K562 treated with DMSO at 1 percent for 48 hours (cell line): Measurements from ENCODE around the gene ABHD17B. TPM values are rescaled to one million over a fixed set of nuclear protein-coding genes. Genes with fewer than 3 reads are reported as not detected.

Source experiments
- total RNA-seq: library from RNA; unstranded; fragments of 300-600 nt; gene quantifications from 2 replicates; pipeline ENCODE4 v1.2.3, GENCODE V29; 2022; ENCODE audit warnings: low replicate concordance; ENCODE audit errors: extremely low read depth

Gene ABHD17B
- total RNA-seq = not detected in 2 replicates

DNA sequence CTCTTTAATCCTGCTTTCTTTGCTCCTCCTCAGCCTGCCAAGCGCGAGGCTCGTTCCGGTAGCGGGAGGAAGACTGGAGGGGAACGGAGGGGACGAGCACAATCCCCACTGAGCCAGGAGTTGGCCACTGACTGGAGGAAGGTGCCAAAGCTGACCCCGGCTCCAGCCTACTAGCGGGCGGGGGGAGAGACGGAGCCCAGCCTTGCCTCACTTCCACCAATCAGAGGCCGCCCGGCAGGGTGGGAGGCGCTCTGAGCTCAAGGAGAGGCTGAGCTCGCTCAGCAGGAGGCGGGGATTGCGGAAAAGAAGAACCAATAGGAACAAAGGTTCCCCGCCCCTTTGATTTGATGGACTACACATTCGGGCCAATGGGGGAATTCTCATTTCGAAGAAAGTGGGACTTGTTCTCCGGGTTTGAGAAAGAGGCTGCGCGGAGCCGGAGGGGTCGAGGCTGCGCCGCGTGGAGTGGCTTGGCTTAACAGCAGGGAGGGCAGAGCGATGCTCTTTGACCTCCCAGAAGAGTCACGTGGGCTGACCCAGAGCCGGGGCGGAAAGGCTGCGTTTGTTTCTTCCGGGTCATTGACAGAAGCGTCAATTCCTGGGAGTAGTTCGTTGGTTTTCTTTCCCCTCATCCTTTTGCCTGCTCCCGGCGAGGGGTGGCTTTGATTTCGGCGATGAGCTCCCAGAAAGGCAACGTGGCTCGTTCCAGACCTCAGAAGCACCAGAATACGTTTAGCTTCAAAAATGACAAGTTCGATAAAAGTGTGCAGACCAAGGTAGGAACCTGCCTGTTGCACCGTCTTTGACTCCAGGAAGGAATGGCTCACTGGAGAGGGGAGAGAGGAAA is at the start of gene ABHD17B, which contains the start of gene C9orf85:
TSS of gene ABHD17B (minus strand) at position 133 of the 847 bp plus-strand sequence. CDS start 36,113 bp downstream, outside the sequence.
TSS of gene C9orf85 (plus strand) at position 579 of the 847 bp plus-strand sequence. CDS start at position 675, 96 bp downstream.

Other genes starting within 250 kb of the ABHD17B start
- gene CEMIP2, start 142.7 kb downstream of the ABHD17B start, total RNA-seq = not detected in 2 replicates
- gene C9orf85, start 446 bp upstream of the ABHD17B start, total RNA-seq = not detected in 2 replicates
- not detected in 2 replicates for gene C9orf57, start 149.4 kb upstream of the ABHD17B start, total RNA-seq
- gene GDA, start 238.2 kb upstream of the ABHD17B start, total RNA-seq = not detected in 2 replicates